ENCODE data around the gene LILRB3.

DNA sequence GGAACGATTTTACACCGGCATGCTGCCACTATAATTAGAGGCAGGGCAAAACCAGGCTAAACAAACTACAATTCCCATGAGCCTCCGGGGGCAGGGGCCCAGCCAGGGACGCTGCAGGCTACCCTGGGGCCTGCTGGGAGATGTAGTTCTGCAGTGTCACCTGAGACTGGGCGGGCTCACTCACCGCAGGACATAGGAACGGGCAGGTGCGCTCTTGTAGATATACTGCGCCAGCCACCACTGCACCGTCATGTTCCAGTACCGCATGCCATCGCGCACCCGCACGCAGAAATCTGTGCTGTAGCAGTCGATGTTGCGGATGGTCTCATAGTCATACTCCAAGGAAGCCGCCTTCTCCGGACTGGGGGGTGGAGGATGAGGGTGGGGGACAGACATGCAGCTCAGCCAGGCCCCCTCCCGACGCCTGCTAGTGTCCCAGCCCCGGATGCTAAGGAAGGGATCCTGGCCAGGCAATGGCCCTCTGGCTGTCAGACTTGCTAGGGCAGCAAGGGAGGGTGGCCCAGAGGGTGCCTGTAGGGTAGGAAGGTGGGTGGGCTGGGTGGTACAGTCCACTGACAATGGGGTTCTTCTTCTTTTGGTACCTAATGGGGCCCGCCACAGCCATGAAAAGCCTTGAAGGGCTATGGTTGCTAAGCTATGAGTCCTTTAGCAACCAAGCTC, 44.1 kb downstream of the LILRB3 start:
- TF ChIP-seq, protein P1, sequence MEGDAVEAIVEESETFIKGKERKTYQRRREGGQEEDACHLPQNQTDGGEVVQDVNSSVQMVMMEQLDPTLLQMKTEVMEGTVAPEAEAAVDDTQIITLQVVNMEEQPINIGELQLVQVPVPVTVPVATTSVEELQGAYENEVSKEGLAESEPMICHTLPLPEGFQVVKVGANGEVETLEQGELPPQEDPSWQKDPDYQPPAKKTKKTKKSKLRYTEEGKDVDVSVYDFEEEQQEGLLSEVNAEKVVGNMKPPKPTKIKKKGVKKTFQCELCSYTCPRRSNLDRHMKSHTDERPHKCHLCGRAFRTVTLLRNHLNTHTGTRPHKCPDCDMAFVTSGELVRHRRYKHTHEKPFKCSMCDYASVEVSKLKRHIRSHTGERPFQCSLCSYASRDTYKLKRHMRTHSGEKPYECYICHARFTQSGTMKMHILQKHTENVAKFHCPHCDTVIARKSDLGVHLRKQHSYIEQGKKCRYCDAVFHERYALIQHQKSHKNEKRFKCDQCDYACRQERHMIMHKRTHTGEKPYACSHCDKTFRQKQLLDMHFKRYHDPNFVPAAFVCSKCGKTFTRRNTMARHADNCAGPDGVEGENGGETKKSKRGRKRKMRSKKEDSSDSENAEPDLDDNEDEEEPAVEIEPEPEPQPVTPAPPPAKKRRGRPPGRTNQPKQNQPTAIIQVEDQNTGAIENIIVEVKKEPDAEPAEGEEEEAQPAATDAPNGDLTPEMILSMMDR (IDR thresholded peaks at IDR 0.05): no peak
- no peak for TF ChIP-seq POLR2A (IDR thresholded peaks at IDR 0.05)

Measured in heart left ventricle (tissue), 13 donors.